IPS DF 6.9 (cell line): ENCODE data around the gene ITPKB.

Source experiments
- DNase-seq: peaks from one replicate; pipeline ENCODE4 v3.0.0-alpha.2; 2013; ENCODE audit warnings: low read depth, low spot score
- H3K27ac ChIP-seq: one replicate; pipeline ENCODE4 v1.5.1; 2013; ENCODE audit warnings: low read length, control low read depth
- H3K27me3 ChIP-seq: 2 replicates; pipeline ENCODE4 v1.6.1; 2013; ENCODE audit warnings: mild to moderate bottlenecking, low read length; ENCODE audit not compliant: control insufficient read depth, insufficient read depth
- H3K36me3 ChIP-seq: 2 replicates; pipeline ENCODE4 v1.6.1; 2013; ENCODE audit warnings: low read length; ENCODE audit not compliant: control insufficient read depth, insufficient read depth
- H3K4me1 ChIP-seq: 2 replicates; pipeline ENCODE4 v1.6.1; 2013; ENCODE audit warnings: low read length; ENCODE audit not compliant: control insufficient read depth, insufficient read depth
- H3K4me3 ChIP-seq: 2 replicates; pipeline ENCODE4 v1.5.1; 2013; ENCODE audit warnings: mild to moderate bottlenecking, low read length
- H3K9me3 ChIP-seq: 2 replicates; pipeline ENCODE4 v1.6.1; 2013; ENCODE audit warnings: low read length, inconsistent platforms; ENCODE audit not compliant: control insufficient read depth, insufficient read depth
- WGBS: extraction: QIAGEN DNeasy Blood & Tissue Kit; methylation state at CpG from one replicate; pipeline ENCODE4 v1.1.7; 2013; ENCODE audit warnings: mixed read lengths, missing lambda C conversion rate; ENCODE audit not compliant: insufficient read length, insufficient coverage; 5-methylcytosine and 5-hydroxymethylcytosine counted together

Gene ITPKB

GRCh38 chr1:226632169-226632879, 106.8 kb downstream of the ITPKB start:
- H3K27ac ChIP-seq = no peak overlapping the region
- H3K27me3 ChIP-seq = no peaks in the 10 kb centered on the region
- H3K9me3 ChIP-seq = no peaks in the 10 kb centered on the region
- no peak overlapping the region for H3K4me3 ChIP-seq
- no peaks in the 10 kb centered on the region for H3K4me1 ChIP-seq
- DNase-seq = no peak
- WGBS = no CpG with 5 or more reads among the region's 9 CpGs
- H3K36me3 ChIP-seq = no peaks in the 10 kb centered on the region; the same call in 1 of the 2 replicates

GRCh38 chr1:226631229-226632000, 107.7 kb downstream of the ITPKB start:
- Histone ChIP-seq H3K36me3 (no peaks in the 10 kb centered on the region; the same call in 1 of the 2 replicates), H3K27me3 (peaks cover 3% of the 10 kb centered on the region; the same call in 1 of the 2 replicates), H3K4me1 (no peaks in the 10 kb centered on the region), H3K9me3 (no peaks in the 10 kb centered on the region), H3K4me3 (no peak overlapping the region), H3K27ac (no peak overlapping the region)
- WGBS = no CpG with 5 or more reads among the region's 10 CpGs
- no peak for DNase-seq

GRCh38 chr1:226630592-226630991, 108.5 kb downstream of the ITPKB start:
- no peaks in the 10 kb centered on the region for H3K4me1 ChIP-seq
- DNase-seq = no peak
- no peaks in the 10 kb centered on the region for H3K9me3 ChIP-seq
- WGBS = no CpG with 5 or more reads among the region's 3 CpGs
- no peaks in the 10 kb centered on the region for H3K36me3 ChIP-seq
- H3K4me3 ChIP-seq = no peak overlapping the region
- H3K27ac ChIP-seq = no peak overlapping the region
- H3K27me3 ChIP-seq = peaks cover 3% of the 10 kb centered on the region; the same call in 1 of the 2 replicates

- no peaks in the 10 kb centered on the region for H3K4me1 ChIP-seq
- peaks cover 3% of the 10 kb centered on the region; the same call in 1 of the 2 replicates for H3K27me3 ChIP-seq
- H3K4me3 ChIP-seq = no peak overlapping the region
- H3K9me3 ChIP-seq = no peaks in the 10 kb centered on the region
- no peak overlapping the region for H3K27ac ChIP-seq
- no peaks in the 10 kb centered on the region for H3K36me3 ChIP-seq
- WGBS = no CpG with 5 or more reads among the region's 6 CpGs
- DNase-seq = no peak
These were observed 109.1 kb downstream of the ITPKB start for GRCh38 chr1:226629896-226630550.

GRCh38 chr1:226629210-226629895, 109.7 kb downstream of the ITPKB start:
- DNase-seq = no peak
- Histone ChIP-seq H3K9me3 (no peaks in the 10 kb centered on the region), H3K4me3 (no peak overlapping the region), H3K27ac (no peak overlapping the region), H3K27me3 (peaks cover 3% of the 10 kb centered on the region; the same call in 1 of the 2 replicates), H3K36me3 (no peaks in the 10 kb centered on the region), H3K4me1 (no peaks in the 10 kb centered on the region)
- WGBS = no CpG with 5 or more reads among the region's 18 CpGs

- H3K4me1 ChIP-seq = no peaks in the 10 kb centered on the region
- H3K4me3 ChIP-seq = no peak overlapping the region
- no peaks in the 10 kb centered on the region for H3K9me3 ChIP-seq
- no peaks in the 10 kb centered on the region for H3K36me3 ChIP-seq
- H3K27ac ChIP-seq = no peak overlapping the region
- DNase-seq = no peak
- peaks cover 3% of the 10 kb centered on the region; the same call in 1 of the 2 replicates for H3K27me3 ChIP-seq
- WGBS = no CpG with 5 or more reads among the region's 10 CpGs
These were observed 110.4 kb downstream of the ITPKB start for GRCh38 chr1:226628612-226629155.

GRCh38 chr1:226627924-226628611, 111.0 kb downstream of the ITPKB start:
- no CpG with 5 or more reads among the region's 11 CpGs for WGBS
- H3K4me1 ChIP-seq = no peaks in the 10 kb centered on the region
- no peak overlapping the region for H3K27ac ChIP-seq
- DNase-seq = no peak
- no peaks in the 10 kb centered on the region for H3K9me3 ChIP-seq
- peaks cover 3% of the 10 kb centered on the region; the same call in 1 of the 2 replicates for H3K27me3 ChIP-seq
- no peaks in the 10 kb centered on the region for H3K36me3 ChIP-seq
- no peak overlapping the region for H3K4me3 ChIP-seq

GRCh38 chr1:226627050-226627755, 111.9 kb downstream of the ITPKB start:
- Histone ChIP-seq H3K9me3 (no peaks in the 10 kb centered on the region), H3K36me3 (no peaks in the 10 kb centered on the region), H3K27ac (no peak overlapping the region), H3K4me1 (no peaks in the 10 kb centered on the region), H3K4me3 (no peak overlapping the region), H3K27me3 (peaks cover 3% of the 10 kb centered on the region; the same call in 1 of the 2 replicates)
- no CpG with 5 or more reads among the region's 6 CpGs for WGBS
- DNase-seq = no peak

- WGBS = no CpG with 5 or more reads among the region's 11 CpGs
- Histone ChIP-seq H3K27me3 (peaks cover 3% of the 10 kb centered on the region; the same call in 1 of the 2 replicates), H3K36me3 (no peaks in the 10 kb centered on the region), H3K4me3 (no peak overlapping the region), H3K27ac (no peak overlapping the region), H3K9me3 (no peaks in the 10 kb centered on the region), H3K4me1 (no peaks in the 10 kb centered on the region)
- DNase-seq = no peak
These were observed 112.5 kb downstream of the ITPKB start for GRCh38 chr1:226626577-226626956.
